Retina (tissue), 1 donor: ENCODE results near the gene DIAPH3.
"Not testable (repeated sequence)": the region's sequence is repeated elsewhere in the genome, so short reads cannot be mapped to it uniquely, and the experiment has no call there.

ENCODE experiments used
- DNase-seq: peaks from one replicate; pipeline ENCODE4 v3.0.0-alpha.2; 2016

DIAPH3 gene, protein sequence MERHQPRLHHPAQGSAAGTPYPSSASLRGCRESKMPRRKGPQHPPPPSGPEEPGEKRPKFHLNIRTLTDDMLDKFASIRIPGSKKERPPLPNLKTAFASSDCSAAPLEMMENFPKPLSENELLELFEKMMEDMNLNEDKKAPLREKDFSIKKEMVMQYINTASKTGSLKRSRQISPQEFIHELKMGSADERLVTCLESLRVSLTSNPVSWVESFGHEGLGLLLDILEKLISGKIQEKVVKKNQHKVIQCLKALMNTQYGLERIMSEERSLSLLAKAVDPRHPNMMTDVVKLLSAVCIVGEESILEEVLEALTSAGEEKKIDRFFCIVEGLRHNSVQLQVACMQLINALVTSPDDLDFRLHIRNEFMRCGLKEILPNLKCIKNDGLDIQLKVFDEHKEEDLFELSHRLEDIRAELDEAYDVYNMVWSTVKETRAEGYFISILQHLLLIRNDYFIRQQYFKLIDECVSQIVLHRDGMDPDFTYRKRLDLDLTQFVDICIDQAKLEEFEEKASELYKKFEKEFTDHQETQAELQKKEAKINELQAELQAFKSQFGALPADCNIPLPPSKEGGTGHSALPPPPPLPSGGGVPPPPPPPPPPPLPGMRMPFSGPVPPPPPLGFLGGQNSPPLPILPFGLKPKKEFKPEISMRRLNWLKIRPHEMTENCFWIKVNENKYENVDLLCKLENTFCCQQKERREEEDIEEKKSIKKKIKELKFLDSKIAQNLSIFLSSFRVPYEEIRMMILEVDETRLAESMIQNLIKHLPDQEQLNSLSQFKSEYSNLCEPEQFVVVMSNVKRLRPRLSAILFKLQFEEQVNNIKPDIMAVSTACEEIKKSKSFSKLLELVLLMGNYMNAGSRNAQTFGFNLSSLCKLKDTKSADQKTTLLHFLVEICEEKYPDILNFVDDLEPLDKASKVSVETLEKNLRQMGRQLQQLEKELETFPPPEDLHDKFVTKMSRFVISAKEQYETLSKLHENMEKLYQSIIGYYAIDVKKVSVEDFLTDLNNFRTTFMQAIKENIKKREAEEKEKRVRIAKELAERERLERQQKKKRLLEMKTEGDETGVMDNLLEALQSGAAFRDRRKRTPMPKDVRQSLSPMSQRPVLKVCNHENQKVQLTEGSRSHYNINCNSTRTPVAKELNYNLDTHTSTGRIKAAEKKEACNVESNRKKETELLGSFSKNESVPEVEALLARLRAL

DNA sequence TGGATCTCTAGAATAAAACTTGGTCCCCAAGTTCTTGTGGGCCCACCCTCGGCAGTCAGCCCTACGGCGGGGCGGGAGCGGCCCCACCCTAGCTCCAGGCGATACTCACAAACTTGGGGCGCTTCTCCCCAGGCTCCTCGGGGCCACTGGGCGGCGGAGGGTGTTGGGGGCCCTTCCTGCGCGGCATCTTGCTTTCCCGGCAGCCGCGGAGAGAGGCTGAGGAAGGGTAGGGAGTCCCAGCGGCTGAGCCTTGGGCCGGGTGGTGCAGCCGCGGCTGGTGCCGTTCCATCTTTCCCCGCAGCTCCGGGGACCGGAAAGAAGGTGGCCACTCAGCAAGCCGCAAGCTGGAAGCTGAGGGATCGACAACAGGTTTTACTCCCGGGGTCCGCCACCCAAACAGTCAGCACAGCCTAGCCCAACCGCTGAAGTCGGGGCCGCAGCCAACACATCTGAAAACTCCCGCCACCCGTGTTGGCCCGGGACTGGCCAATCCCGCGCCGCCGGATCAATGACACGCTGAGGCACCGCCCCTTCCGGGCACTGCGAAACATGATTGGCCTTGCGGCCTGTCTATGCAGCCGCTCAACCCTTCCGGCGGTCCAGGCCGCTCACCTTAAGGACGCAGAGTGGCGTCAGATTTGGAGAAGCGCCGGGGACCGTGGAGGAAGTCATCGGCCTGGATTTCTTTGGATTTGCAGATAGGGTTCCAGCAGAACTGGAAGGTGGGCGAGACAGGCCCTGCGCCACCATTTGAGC is at the start of gene DIAPH3:
Gene DIAPH3, minus strand, starts transcription at position 451 of the 756 bp plus-strand sequence. Its CDS starts 162 bp downstream, at position 289.
- DNase-seq = peak; percentile 96

DNA sequence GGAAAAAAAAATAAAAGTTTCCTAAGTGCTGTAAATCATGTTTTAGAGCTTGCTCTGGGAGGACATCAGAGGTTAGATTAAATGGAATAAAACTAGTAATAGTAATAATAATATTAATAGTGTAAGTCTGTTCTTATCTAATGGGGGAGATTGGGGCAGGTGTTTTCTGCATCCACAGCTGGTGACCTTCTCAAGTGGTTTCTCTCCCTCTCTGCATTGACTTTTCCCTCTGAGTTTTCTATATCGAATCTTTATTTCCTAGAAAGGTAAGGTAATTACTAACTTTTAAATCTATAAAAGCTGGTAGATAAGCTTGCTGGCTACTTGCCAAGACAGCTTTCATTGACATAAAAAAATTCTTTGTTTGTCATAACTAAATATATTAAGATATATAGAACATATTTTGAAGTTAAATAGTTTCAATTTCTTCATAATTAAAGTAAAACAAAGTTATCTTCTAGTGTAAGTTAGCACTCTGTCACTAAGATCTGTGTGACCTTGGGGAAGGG is 49.6 kb upstream of the DIAPH3 start:
- no peak for DNase-seq

DNA sequence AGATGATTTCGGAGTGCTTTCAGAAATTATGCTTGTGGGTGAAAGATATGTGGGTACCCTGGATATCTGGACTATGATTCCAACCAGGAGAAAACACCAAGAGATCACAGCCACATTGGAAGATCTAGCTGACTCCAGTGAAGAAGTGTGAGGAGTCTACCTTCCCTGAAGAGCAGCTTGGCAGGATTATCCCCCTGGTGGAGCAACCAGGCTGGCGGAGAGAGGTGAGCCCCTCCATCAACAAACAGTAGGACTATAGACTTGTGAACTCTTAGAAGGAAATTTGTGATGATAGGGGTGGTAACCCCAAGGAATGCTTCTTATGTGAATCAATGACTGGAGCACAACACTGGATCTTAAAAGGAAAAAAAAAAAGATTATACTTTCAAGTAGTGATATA is 47.8 kb upstream of the DIAPH3 start:
- DNase-seq = no peak

DNA sequence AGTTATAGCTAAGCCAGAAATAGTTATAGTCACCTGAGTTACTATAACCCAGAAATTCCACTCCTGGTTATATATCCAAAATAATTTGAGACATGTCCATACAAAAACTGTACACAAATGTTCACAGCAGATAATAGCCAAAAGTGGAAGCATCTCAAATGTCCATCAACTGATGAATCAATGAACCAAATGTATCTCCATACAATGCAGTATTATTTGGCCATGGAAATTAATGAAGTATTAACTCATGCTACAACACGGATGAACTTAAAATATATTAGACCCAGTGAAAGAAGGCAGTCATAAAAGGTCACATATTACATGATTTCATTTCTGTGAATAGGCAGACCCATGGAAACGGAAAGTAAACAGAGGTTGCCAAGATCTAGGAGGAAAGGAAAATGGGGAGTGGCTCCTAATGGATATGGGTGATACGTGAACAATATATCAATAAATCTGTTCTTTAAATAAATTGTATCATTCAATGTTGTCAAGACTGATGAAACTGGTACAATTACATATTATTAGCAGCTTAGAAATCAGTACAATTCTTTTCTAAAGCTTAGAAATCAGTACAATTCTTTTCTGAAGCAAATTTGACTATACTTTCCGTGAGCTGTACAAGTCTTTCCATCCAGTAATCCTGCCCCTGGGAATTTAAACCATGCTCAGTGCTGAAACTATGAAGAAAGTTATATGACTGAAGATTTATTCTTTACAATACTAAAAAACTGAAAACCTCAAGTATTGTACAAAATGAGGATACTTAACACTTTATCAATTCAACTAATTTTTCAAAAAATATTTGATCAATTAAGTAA is 47.0 kb upstream of the DIAPH3 start:
- no peak for DNase-seq

DNA sequence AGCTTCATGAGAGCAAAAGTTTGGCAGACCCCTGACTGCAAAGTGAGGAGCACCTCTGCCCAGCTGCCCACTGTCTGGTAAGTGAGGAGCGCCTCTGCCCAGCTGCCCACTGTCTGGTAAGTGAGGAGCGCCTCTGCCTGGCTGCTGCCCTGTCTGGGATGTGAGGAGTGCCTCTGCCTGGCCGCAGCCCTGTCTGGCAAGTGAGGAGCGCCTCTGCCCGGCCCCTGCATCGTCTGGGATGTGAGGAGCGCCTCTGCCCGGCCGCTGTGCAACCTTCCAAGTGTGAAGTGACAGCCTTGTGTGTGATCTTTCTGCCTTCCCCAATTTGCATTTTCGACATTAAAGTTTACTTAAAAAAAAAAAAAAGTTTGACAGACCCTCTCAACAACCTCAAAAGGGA is 41.8 kb upstream of the DIAPH3 start:
- DNase-seq = not testable (repeated sequence)

DNA sequence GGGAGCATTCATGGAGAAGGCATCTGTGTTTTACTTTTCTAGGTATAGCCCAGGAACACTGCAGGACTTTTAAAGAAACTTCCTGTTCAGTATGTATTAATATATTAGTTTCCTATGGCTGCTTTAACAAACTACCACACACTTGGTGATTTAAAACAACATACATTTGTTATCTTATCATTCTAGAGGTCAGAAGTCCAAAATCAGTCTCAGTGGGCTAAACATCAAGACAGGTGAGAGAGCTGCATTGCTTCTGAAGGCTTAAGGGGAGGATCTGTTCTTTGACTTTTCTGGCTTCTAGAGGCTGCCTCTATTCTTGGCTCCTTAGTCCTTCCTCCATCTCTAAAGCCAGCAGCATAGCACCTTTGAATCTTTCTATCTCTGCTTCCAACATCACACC is 37.6 kb upstream of the DIAPH3 start:
- DNase-seq = no peak

DNA sequence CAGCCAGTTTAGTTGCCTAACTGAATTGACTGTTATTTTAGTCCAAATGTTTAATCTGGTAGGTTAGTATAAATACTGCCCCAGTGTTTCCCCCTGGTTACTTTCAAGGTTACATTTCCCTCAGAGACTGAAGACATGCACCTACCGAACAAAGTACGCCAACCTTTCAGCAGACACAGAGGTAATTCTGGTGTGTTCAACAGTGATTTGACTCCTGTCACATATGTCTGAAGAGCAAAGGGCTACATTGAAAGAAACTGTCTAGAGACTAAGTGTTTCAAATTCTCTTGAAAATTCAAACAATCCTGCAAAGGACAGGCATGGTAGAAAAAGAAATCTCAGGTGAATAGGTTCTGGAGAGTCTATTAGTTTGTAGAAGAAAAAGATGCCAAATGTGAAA is 32.2 kb upstream of the DIAPH3 start:
- not testable (repeated sequence) for DNase-seq

DNA sequence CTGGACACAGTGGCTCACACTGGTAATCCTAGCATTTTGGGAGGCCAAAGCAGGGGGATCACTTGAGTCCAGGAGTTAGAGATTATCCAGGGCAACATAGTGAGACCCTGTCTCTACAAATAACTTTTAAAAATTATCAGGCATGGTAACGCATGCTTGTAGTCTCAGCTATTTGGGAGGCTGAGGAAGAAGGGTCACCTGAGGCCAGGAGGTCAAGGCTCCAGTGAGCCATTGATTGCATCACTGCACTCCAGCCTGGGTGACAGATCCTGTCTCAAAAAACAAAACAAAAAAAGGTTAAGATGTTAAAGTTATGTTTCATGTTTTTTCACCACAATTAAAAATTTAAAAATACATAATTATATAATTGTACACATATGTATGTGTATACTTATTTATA is 19.2 kb upstream of the DIAPH3 start:
- no peak for DNase-seq

DNA sequence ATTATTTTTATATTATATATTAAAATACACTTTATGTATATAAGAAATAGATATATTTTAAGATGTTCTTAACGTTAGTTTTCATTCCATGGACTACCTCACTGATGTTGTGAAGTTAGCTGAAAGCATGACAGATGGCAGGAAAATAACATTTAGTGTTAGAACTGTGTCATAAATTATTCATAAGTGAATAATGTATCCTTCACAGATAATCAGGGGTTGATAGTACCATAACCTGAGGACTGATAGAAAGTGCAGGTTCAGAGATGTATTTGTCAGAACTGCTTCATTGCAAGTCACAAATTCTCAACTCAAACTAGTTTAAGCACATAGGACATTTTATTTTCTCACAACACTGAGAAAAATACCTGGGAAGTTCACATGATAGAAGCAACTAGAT is 14.6 kb upstream of the DIAPH3 start:
- no peak for DNase-seq

DNA sequence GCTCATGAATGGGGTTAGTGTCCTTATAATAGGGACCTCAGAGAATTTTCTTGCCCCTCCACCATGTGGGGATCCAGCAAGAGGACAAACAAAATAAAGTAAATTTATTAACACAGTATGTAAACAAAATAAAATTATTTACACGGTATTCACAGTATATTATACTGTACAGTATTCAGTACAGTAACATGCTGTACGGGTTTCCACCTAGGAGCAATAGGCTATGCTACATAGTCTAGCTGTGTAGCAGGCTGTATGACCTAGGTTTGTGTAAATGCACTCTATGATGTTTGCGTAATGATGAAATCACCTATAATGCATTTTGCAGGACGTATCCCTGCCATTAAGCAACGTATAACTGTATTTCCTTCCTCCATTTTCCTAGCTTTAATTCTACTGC is 11.8 kb upstream of the DIAPH3 start:
- DNase-seq = no peak

DNA sequence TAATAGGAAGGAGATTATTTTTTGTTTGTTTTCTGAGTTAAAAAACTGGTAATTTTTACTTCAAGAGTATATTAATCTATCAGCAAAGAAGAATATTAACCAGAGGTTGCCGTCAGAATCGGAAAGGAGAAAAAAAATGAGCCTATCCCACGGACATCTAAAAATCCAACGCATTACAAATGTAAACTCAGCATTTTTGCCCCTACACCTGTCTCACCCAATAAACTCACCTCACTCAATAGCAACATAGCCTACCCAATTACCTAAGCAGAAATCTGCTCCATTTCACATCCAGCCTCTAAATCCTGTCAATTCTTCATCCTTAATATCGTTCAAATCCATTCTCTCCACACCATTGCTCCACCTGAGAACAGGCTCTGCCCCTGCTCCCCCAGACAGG is 10.4 kb upstream of the DIAPH3 start:
- DNase-seq = no peak

DNA sequence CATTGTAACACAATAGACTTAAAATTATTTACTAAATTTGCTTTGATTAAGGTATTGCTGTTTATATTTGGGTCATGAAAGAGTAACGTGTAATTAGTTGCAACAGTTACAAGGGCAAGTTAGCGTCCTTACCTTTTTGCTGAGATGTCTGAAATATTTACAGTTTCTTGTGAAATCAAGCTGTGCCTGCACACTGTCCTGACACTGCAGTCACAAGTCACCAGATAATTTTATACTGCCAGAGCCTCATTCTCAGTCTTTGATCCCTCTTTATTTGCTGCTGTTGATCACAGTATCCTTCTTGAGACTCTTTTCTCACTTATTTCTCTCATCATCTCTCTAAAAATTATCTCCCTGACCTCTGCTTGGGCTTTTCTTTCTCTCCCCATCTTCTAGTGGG is 8.4 kb upstream of the DIAPH3 start:
- no peak for DNase-seq

DNA sequence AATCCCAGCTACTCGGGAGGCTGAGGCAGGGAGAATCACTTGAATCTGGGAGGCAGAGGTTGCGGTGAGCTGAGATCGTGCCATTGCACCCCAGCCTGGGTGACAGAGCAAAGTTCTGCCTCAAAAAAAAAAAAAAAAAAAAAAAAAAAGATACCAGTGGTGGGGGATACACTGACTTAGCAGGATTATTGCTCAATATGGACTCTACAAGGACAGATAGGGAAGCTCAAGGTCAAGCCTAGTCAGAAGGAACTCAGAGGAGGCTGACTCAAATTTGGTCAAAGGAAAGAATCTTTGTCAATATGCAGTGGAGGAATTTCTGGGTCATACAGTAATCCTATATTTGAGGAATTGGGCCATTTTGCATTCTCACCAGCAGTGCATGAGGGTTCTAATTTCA is 6.7 kb upstream of the DIAPH3 start:
- DNase-seq = no peak

DNA sequence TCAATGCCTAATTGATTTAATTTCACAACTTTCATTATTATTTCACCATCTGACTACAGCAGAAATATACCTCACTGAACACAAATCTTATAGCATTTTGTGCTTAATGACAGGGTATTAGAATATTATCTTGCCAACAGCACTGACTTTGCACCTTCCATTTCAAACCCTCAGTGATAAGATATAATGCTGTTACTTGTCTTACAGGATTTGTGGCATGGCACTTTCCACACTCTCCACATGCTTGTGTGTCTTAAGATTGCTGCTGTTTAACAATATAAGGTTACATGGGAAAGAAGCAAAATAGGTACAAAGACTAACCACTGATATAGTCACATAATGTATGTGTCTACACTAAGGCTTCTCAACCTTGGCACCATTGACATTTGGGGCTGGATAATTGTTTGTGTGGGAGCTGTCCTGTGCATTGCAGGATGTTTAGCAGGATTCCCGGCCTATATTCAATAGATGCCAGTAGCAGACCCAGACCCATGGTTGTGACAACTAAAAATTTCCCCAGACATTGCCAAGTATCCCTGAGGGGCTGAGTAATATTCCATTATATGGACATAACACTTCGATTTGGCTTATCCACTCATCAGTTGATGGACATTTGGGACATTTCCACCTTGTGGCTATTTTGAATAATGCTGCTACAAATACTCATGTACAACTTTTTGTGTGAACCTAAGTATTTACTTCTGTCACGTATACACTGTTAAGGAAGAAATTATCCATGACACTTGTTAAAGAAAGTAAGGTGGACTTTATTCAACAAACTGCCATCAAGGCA is 5.7 kb upstream of the DIAPH3 start:
- no peak for DNase-seq

DNA sequence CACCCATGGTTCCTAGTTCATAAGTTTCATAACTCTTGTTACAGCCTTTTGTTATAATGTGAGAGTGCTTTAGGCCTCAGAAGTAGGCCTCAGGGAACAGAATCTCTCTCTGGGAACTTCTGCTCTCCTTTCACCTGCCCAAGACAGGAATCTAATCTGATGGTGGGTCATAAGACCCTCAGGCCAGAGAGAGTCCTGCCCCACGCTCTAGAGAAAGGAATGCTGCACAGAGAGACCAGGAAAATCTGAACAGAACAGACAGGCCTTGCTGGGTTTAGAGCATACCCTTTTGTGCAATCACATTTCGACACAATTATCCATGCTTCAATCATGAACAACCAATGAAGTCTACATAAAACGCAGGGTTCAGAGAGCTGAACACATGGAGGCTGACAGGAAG is 3.4 kb upstream of the DIAPH3 start:
- no peak for DNase-seq

DNA sequence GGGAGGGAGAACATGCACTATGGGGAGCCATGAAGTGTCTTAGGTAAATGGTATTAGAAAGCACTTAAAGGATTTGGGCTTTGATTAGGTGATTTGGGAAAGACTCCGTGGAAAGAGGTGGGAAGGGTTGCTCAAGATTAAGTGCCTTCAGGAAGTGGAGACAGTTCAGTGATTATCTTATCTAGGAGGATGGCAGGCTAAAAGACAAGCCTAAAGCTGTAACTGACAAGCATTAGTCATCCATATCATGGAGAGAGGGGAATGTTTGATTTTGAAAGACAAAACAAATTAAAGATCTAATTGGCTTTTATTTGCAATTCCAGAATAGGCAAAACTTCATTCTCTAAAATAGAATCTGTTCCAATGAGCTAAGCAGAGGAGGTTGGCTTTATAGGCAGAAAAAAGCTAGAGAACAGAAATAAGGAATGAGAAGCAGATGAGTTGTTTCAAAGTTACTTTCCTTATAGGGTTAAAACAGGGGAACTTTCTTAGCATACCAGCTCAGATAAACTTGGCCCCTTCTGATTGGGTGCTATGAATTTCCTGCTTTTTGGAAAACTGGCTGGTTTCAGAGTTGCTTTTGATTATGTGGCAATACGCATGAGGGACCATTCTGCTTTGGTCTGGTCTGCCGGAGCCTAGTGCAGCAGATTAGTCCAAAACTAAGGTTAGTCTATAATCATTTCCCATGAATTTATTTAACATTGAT is 1.8 kb upstream of the DIAPH3 start:
- DNase-seq = no peak

DNA sequence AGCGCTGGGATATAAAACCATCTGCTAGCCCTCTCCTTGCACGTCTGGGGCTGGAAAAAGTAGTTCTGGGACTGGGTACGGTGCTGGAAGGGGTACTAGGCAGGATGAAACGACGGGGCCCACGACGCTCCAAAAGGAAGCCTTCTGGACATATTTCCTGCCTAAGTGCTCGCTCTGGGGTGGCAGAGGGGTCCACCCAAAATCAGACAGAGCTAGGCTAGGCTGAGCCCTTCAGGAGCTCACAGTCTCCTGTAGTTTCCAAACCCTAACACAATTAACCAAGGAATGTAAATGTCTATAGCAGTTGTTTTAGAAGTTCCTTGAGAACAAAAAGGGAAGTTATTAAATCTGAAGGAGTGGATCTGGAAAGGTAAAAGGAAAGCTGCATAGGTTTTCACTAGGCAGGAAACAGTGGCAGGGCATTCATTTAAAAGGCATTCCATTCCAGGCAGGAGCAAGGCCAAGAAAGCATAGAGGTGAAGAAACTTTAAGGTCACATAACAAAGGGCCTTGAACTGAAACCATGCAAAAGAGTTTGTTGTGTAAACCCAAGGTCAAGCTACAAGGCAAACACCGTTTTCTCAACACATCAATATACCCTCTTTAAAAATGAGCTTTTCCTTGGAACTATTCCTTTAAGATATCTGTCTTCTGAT is 634 bp upstream of the DIAPH3 start:
- DNase-seq = no peak

DNA sequence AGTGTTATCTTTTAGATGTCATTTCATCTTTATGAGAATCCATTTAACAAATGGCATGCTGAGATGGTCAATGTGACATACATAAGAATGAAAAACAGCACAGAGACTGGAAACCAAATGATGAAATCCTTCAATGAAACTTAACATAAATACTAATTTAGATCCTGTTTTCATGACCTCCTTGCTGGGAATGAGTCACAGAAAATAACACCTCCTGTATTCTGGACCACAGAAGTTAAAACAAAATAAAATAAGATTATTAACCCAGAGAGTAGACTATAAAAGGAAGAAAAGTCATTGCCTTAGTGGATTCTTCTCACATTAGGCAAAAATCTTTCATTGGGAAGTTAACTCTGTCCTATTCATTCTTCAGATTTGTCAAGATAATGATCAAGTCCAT is 1.6 kb downstream of the DIAPH3 start:
- no peak for DNase-seq

DNA sequence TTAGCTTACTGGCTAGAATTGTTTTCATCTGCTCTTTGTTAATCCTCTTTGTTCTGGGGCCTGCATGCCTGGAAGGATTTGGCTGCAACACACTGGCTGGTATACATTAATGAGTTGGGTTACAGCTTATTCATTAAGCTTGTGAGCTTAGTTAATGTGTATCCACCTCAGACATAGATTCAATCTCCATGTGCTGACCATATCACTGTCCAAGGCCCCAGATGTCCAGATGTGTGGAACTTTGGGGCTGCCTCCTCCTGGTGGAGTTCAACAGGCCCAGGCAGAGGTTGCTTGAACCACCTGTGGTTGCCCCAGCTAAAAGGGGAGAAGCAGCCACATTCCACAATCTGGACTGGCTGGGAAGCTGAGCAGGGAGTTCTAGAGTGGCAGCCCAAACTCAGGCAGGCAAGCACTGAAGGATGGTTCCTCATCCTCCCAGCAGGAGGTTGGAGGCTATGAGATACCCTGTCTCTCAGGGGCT is 5.4 kb downstream of the DIAPH3 start:
- no peak for DNase-seq
